NB4 (cell line): Measurements from ENCODE around the gene NAA40.

Experiments used
- MYC ChIP-seq: IDR thresholded peaks from 2 replicates; pipeline ENCODE4 v1.6.1; 2011; ENCODE audit warnings: low read depth, low read length
- POLR2A ChIP-seq: IDR thresholded peaks from 2 replicates; pipeline ENCODE4 v1.6.1; 2011; ENCODE audit warnings: mild to moderate bottlenecking; ENCODE audit not compliant: insufficient read length; ENCODE audit errors: extremely low read depth
- TF ChIP-seq, protein P1 (sequence below): IDR thresholded peaks from one replicate; pipeline ENCODE4 v1.5.1; 2012; ENCODE audit warnings: low read depth, low read length
- TF ChIP-seq, protein P2 (sequence below): IDR thresholded peaks from 2 replicates; pipeline ENCODE4 v1.6.1; 2011; ENCODE audit warnings: low read depth, low read length

DNA sequence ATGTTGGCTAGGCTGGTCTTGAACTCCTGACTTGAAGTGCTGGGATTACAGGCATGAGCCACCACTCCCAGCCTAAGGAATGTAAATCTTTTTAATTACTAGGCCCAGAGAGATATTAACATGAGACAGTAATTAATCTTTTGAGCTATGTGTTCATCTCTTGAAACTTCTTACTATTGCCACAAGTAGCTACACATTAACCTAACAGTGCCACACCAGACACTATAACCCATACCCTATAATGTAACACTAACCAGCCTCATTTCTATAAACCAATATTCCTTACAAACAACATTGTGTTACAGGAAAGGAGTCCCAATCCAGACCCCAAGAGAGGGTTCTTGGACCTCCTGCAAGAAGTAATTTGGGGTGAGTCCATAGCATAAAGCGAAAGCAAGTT is 27.6 kb downstream of the NAA40 start:
- TF ChIP-seq POLR2A = no peak
- TF ChIP-seq, protein P1, sequence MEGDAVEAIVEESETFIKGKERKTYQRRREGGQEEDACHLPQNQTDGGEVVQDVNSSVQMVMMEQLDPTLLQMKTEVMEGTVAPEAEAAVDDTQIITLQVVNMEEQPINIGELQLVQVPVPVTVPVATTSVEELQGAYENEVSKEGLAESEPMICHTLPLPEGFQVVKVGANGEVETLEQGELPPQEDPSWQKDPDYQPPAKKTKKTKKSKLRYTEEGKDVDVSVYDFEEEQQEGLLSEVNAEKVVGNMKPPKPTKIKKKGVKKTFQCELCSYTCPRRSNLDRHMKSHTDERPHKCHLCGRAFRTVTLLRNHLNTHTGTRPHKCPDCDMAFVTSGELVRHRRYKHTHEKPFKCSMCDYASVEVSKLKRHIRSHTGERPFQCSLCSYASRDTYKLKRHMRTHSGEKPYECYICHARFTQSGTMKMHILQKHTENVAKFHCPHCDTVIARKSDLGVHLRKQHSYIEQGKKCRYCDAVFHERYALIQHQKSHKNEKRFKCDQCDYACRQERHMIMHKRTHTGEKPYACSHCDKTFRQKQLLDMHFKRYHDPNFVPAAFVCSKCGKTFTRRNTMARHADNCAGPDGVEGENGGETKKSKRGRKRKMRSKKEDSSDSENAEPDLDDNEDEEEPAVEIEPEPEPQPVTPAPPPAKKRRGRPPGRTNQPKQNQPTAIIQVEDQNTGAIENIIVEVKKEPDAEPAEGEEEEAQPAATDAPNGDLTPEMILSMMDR = no peak
- no peak for TF ChIP-seq MYC
- TF ChIP-seq, protein P2, sequence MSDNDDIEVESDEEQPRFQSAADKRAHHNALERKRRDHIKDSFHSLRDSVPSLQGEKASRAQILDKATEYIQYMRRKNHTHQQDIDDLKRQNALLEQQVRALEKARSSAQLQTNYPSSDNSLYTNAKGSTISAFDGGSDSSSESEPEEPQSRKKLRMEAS = no peak
